DMS53 treated with DMSO at 0.1 percent for 48 hours (cell line): Measurements from ENCODE around the gene ATL2.
"Not testable (repeated sequence)": the region's sequence is repeated elsewhere in the genome, so short reads cannot be mapped to it uniquely, and the experiment has no call there.

Experiments used
- DNase-seq: peaks from one replicate; lab custom pipeline; 2025; ENCODE audit not compliant: unreplicated experiment; lab: John Stamatoyannopoulos, UW

ATL2 gene

DNA sequence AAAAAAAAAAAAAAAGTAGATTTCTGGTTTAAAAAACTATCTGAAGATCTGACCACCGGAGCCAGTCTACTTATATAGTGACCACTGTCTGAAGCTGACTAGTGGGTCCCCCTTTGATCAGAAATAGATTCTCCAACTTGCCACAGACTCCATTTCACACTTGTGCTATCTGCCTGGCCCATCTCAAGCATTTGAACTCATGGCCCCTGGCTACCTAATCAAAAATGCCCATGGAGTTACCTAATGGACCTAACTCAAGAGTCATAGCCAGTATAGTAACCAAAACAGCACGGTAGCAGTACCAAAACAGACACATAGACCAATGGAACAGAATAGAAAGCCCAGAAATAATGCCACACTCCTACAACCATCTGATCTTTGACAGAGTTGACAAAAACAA lies 17.0 kb upstream of the ATL2 start:
- no peak for DNase-seq

DNA sequence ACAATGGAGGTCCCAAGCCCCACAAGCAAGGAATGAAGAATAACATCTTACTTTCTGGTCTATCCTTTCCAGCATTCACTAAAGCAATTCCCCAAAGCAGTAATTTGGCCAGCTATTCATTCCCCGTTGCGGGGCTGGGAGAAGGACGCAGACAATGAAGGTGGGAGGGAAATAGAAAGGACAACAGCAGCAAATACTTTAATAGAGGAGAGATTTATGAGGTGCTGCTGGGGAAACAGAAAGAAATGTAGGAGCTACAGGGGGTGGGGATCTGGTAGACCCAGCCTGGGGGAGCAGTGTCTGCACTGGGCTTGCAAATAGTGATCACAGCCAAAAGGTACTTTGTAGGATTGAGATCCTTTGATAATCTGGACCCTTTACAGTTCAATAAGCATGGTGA lies 13.9 kb upstream of the ATL2 start:
- DNase-seq: no peak

GRCh38 chr2:38387887-38388286 lies 10.8 kb upstream of the ATL2 start:
- no peak for DNase-seq

DNA sequence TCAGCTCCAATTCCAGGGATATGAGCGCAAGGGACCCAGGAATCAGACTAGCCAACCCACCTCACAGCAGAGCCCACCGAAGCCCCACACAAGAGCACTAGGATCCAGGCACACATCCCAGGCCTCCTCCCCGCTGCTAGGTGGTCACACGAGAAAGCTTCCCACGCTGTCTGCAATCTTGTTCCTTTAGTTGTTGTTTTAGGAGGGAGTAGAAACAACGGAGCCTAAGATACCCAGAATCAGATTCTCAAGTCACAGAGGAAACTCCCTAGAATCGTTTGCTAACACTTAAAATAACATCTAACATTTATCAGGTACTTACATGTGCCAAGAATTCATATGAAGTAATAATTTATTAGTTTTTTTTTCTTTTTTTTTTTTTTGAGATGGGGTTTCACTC lies 9.7 kb upstream of the ATL2 start:
- DNase-seq: no peak

DNA sequence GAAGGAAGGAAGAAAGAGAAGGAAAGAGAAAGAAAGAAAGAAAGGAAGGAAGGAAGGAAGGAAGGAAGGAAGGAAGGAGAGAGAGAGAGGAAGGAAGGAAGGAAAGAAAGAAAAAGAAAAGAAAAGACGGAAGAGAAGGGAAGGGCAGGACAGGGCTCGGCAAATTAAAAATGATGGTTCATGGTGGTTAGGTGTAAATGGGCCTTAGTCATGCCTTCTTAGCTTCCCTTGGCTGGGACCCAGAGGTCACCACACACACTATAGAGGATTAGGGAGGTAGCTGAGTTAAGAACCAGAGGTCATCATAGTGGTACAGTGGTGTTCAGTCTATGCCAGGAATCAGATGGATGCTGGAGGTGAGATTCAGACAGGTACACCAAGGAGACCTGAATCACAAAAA lies 9.3 kb upstream of the ATL2 start:
- DNase-seq: no peak

- DNase-seq: no peak
These were observed 7.3 kb upstream of the ATL2 start for GRCh38 chr2:38384338-38384737.

- DNase-seq: not testable (repeated sequence)
These were observed 6.7 kb upstream of the ATL2 start for GRCh38 chr2:38383741-38384140.

DNA sequence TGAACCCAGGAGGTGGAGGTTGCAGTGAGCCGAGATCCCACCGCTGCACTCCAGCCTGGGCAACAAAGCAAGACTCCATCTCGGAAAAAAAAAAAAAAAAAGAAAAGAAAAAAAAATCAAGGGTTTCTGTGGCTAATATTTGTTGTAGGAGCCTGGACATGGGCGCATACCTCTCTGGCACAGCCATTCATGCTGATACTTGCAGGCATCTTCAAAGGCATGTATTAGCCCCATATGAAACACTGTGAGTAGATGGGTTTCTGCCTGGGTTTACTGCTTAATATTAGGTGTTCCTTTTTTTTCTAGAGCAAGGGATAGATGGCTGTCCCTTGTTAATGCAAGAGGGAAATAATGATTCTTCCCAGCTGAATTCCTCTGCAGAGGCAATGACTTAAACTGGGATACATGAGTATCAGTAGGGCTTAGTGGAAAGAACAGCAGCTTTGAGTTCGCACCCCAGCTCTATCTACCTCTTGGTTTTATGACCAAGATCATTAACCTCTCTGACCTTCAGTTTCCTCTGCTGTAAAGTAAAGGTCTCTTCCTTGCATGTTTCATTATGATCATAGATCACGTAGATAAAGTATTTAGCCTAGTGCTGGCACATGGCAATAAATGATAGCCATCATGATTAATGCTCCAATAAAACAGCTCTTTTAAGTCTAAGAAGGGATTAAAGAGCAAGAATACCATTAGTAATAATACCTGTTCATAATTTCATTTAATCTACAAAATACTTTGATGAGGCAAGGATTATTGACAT lies 4.5 kb upstream of the ATL2 start:
- DNase-seq: no peak

DNA sequence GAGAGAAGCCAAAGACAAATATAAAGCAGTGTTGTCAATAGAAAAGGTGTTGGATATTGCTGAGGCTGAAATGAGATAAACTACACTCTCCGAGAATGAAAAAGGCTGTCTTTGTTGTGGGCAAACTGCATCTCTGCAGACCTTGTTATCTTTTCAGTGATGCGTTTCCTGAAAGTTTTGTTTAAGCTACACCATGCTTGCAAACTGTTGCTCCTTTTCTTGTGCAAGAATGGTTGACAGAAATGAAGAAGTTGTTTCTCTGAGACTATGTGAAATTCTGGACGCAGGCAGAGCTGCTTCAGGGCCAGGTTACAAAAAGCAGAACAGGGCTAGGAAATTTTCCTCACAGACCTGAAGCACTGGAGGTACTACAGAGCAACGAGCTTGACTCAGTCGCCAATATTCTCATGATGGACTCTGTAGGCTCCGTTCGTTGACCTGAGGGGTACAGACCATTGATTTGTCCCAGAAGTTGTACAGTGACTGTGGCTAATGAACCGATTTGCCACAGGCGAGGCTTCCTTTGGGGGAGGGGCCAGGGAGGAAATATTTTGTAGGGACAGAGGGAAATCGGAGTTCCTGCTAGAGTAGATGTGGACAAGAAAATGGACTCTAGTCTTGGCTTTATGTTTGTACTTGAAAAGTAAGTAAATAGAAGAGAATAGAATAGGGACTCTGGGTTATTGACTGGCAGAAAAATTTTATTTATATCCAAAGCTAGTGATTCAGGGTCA lies 3.5 kb upstream of the ATL2 start:
- DNase-seq: no peak

- peak; percentile 54 for DNase-seq
These were observed 575 bp downstream of the ATL2 start for GRCh38 chr2:38376346-38377049.

- DNase-seq: no peak
These were observed 1.3 kb downstream of the ATL2 start for GRCh38 chr2:38375696-38376345.

GRCh38 chr2:38374984-38375383 lies 2.1 kb downstream of the ATL2 start:
- DNase-seq: no peak

DNA sequence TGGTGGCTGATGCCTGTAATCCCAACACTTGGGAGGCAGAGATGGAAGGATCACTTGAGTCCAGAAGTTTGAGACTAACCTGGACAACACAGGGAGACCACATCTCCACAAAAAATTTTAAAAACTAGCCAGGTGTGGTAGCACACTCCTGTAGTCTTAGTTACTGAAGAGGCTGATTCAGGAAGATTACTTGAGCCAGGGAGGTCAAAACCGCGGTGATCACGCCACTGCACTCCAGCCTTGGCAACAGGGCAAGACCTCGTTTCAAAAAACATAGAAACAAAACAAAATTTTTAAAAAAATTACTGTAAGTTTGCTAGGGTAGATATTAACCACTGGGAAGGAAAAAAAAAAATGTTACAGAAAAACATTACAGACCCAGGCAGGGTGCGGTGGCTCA lies 5.8 kb downstream of the ATL2 start:
- no peak for DNase-seq

DNA sequence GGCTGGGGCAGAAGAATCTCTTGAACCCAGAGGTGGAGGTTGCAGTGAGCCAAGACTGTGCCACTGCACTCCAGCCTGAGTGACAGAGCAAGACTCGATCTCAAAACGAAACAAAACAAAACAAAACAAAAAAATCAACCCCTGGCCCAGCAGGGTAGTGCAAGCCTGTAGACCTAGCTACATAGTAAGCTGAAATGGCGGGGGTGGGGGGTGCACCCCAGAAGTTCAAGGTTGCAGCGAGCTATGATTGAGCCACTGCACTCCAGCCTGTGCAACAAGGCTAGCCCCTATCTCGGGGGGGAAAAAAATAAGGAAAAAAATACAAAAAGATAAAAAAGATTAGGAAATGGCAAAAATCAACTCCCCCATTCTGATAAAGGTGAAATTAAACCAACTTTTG lies 6.4 kb downstream of the ATL2 start:
- no peak for DNase-seq

- no peak for DNase-seq
These were observed 14.8 kb downstream of the ATL2 start for GRCh38 chr2:38362232-38362631.

GRCh38 chr2:38360177-38360576 lies 16.9 kb downstream of the ATL2 start:
- no peak for DNase-seq

- no peak for DNase-seq
These were observed 23.7 kb downstream of the ATL2 start for GRCh38 chr2:38353402-38353801.

DNA sequence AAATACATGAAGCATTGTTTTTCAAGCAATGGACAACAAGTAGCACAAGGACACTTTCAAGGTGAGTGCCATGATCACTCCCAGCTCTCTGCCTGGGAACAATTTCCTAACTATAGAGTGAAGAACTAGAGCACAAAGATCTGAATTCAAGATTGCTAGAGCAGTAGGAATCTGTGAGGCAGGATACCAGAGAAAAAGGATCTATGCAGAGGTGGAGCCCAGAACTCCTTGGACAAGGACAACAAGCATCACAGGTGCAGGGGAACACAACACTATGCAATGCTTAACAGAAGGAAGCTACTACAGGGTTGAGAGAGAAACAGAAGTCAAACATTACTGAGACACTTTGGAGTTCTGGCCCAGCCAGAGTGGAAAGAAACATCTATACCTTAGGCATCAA lies 24.7 kb downstream of the ATL2 start:
- no peak for DNase-seq

- DNase-seq: no peak
These were observed 31.6 kb downstream of the ATL2 start for GRCh38 chr2:38345323-38346038.

DNA sequence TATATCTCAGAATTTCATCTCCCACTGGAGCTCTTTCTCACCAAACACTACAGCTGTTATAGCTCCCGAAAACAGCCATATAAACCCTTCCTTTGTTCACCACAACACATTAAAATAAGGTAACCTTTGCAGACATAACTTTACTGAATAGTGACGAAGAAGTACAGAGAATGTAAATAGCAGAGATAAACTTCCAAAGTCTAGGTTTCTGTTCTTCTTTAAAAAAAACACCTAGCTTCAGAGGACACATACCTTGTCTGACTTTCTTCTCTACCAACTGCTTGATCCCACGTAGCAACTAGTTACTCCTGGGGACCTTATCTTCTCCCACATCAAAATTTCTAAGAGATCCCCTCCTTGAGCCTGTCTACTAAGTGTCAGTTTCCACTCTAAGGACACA lies 32.3 kb downstream of the ATL2 start:
- DNase-seq: no peak

DNA sequence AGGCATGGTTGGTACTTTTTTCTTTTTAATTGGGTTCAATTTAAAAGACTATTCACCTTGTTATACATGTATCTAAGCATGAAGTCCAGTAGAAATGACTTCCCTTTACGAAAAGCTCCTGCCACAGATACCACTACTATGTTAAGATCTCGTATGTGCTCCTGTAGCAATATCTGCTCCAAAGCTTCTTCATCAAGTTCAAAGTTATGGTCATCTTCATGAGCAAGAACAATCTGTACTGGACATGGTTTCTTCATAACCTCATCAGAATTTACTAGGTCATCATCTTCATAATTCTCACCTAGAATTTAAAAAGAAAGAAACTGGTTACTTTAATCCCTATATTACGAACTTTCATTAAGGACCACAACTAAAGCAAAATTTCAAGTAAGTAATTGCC lies 33.9 kb downstream of the ATL2 start:
- no peak for DNase-seq
